Epidermal melanocyte (primary cell): ENCODE data around the gene ZC3H12C.

Source experiments
- DNase-seq: peaks from one replicate; pipeline ENCODE4 v3.0.0; 2011; ENCODE audit warnings: low spot score; ENCODE audit not compliant: insufficient read length

Gene ZC3H12C

DNA sequence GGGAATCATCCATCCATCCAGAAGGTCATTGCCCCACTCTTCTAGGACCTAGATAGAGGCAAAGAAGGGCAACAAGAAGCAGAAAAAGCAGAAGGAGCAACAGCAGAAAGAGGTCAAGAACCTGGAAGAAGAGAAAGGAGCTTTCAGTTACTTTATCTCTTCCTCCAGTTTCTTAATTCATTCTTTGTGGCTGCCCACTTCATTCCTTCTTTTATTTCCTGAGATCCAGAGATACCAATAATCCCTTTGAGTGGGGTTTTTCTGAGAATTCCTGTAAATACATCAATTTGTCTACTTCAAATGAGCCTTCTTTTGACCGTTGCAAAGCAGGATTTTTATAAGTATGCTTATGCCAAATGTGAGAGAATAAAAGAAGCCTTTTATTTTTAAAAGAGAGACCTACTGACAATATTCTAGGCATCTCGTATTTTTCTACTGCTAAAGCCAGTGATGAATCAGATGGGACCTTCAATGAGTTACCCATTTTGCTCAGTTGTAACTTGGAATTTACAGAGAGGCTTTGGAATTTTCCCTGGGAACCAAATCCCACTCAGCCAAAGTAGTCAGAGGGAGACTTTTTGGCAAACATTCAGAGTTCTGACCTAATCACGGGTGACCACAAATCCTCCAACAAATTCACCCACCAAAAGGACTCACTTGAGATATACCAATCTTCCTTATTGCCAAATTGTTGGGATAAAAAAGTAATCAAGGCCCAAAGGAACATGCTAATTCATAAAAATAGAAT is 54.9 kb downstream of the ZC3H12C start:
- no peak for DNase-seq

DNA sequence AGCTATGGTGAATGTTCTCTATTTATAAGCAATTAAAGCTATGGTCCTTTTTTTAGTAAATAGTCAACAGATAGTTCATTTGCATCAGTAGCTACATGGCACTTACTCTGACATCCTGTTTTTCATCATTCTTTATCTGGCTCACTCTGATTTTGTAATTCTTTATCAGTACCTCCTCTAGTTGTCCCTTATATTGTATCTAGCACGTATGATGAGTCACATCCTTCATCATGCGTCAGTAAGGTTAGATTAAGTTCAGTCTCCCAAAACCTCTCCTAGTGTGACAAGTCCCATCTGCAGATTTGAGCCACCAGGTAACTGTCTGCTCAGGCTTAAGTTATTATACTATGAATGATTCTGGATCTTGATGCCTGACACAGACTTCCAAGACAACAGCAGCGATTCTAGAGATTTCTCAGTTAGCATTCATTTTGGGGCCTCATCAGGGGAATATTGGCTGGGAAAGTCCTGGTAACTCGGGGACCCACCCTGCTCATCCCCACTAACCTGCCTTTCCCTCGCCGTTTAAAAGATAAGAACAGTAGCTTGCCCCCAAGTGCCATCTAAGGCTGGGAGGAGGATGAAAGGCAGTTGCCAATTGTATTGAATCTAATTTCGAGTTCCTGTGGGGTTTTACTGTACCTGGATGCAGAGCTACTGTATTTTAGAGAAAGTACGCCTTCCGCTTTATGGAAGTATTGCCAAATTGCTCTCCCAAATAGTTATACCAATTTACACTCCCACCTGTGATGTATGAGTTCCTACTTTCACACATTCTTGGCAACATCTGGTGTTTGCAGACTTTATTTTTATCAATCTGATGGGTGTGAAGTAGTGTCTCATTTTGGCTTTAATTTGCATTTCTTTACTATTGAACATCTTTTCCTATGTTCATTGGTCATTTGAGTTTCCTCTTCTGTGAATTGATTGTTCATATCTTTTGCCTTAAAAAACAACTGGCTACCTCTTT is 55.9 kb downstream of the ZC3H12C start:
- no peak for DNase-seq

DNA sequence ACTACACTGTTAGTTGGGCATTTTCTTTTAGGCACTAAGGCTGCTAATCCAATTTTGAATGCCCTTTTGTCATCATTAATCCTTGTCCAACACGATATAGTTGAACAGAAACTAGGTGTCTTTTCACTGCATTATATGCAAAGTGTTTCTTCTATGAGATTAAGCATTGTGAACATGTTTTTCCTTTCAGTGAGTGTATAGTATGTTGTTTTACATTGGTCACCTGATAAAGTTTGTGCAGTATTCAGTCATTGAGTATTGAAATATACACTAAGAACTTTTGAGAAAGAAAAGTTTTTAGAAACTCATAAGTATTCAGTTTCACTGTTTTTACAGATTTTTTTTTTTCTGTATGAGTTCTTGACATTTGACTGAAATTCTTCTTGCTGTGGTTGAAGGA is 59.0 kb downstream of the ZC3H12C start:
- DNase-seq, result no peak

DNA sequence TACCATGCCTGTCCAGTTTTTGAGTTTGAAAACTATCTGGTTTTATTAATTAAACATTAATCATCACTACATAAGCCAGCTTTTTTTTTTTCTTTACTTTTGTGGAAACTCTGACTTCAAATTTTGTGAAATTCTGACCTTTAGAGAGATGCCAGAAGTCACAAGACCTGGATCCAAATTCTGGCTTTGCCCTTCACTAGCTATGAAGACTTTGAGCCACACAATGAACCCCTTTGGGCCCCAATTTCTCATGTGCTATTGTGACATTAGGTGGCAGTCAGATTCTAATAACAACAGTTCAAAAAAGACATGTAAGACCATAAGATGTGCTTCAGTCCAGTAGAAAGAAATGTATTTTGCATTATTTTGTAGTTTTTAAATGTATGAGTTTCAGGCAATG is 60.3 kb downstream of the ZC3H12C start:
- DNase-seq, result no peak

DNA sequence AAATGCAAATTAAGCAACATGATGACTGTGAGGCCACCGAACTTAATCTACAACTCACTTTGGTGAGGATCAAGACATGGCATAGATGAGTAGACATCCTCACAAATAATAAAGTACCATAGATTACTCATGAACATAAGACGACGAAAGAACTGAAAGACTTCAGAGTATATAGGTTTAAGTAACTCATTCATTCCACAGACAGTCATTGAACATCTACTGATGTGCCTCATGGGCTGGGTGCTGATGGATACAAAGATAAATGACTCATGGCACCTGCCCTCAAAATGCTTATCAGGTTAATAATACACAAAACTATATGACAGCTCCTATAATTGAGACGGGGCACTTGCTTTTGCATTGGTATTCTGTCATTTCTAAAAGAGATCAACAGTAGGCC is 63.3 kb downstream of the ZC3H12C start:
- no peak for DNase-seq

DNA sequence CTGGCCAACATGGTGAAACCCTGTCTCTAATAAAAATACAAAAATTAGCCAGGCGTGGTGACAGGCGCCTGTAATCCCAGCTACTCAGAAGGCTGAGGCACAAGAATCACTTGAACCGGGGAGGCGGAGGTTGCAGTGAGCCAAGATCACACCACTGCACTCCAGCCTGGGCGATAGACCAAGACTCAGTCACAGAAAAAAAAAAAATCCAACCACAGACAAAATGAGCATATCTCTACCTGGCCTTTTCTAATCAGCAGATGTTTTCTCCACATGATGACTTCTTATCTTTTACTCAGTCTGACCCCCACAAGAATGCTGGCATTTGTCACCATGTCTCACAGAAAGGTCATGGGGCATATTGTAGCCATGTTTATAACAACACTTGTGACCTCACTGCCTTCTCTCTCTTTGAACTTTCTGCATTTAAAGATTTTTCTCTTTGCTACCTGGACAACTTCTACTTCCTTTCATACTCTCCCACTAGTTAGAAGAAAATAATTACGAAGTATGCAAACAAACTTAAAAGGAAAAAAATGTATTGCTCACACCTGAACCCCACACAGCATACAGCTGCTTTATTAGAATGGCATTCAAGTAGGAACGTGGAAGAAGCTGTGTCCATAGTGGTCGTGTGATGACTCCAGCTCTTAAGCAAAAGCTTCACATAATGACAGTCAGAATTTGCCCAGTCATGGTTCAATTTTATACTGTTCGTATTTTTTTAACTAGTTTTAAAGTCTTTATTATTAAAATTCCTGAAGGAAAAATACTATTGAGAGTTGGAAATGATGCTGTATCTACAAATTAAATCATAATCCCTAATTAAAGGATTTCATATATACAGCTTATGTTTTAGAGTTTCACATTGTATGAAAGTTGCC is 65.4 kb downstream of the ZC3H12C start:
- DNase-seq, result no peak

DNA sequence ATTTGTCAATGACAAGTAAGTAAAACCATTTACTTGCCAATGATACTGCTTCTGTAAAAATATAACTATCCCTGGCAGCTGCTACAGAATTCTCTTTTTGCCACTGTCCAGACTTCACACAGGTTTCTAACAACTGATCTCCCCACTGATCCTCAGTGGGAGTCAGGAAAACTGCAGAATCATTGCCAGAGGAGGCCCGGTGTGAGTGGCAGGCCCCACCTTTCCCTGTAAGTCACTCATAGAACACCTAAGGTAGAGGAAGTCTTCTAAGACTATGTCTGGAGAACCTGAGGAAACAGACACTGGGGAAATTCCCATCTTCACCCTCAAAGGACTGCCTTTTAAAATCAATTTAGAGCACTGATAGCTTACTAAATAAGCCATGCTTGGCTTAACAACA is 66.3 kb downstream of the ZC3H12C start:
- no peak for DNase-seq

DNA sequence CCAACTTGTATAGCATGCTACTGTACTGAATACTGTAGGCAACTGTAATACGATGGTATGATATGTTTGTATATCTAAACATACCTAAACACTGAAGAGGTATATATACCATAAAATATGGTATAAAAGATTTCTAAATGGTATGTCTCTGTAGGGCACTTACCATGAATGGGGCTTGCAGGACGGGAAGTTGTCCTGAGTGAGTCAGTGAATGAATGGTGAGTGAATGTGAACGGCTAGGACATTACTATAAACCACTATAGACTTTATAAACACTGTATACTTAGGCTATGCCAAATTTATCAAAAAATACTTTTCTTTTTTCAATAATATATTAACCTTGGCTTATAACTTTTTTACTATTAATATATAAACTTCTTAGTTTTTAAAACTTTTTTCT is 66.8 kb downstream of the ZC3H12C start:
- no peak for DNase-seq

DNA sequence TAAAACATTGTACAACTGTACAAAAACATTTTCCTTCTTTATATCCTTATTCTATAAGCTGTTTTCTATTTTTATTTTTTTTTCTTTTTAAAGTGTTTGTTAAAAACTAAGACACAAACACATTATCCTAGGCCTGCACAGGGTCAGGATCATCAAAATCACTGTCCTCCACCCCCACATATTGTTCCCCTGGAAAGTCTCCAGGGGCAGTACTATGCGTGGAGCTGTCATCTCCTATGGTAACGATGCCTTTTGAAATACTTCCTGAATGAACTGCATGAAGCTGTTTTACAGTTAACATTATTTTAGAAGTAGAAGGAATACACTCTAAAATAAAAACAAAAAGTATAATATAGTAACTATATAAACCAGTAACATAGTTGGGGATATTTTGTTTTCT is 67.2 kb downstream of the ZC3H12C start:
- no peak for DNase-seq

DNA sequence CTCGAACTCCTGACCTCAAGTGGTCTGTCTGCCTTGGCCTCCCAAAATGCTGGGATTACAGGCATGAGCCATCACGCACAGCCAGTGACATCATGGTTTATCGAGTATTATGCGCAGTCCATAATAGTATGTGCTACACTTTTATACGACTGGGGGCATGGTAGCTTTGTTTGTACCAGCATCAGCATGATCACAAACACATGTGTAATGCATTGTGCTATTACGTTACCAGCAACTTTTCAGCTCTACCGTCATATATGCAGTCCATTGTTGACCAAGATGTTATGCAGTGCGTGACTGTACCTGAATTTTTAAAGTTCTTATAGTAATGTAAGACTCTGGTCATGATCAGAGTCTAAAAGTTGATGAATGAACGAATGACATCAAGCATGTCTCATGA is 67.9 kb downstream of the ZC3H12C start:
- no peak for DNase-seq

DNA sequence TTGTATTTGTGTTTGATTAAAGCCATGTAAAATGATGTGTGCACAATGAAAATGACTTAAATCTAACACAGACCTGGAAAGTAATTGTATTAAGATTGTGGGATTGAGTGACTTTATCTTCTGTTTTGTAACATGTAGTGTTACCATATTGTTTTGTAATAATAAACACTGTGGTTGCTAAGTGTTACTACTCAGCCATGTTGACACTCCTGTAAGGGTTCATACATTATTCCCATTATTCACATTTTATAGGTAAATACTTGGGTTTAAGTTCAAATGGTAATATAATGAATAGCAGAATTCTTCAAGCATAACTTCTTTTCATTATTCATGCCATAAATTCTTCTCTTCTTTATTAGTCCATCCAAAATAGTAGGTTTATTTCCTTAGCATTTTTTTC is 69.0 kb downstream of the ZC3H12C start:
- no peak for DNase-seq

DNA sequence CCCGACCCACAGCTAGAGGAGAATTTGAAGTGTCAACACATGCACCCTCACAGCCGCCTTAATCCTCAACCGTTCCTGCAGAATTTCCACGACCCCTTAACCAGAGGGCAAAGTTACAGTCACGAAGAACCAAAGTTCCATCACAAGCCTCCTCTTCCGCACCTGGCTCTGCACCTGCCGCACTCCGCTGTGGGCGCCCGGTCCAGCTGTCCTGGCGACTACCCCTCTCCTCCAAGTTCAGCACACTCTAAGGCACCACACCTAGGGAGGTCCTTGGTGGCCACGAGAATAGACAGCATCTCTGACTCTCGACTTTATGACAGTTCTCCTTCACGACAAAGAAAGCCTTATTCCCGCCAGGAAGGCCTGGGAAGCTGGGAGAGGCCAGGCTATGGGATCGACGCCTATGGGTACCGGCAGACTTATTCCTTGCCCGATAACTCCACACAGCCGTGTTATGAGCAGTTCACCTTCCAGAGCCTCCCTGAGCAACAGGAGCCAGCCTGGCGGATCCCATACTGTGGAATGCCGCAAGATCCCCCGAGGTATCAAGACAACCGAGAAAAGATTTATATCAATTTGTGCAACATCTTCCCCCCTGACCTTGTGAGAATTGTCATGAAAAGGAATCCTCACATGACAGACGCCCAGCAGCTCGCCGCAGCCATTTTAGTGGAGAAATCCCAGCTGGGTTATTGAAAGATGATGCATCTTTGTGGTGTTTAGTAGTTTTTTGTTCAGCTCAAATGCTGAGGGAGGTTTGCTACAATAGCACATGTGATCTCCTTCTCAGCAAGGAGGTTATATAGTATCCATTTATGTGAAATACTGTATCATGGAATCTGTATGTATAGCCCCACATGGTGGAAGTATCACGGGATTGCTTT is 72.1 kb downstream of the ZC3H12C start:
- no peak for DNase-seq

DNA sequence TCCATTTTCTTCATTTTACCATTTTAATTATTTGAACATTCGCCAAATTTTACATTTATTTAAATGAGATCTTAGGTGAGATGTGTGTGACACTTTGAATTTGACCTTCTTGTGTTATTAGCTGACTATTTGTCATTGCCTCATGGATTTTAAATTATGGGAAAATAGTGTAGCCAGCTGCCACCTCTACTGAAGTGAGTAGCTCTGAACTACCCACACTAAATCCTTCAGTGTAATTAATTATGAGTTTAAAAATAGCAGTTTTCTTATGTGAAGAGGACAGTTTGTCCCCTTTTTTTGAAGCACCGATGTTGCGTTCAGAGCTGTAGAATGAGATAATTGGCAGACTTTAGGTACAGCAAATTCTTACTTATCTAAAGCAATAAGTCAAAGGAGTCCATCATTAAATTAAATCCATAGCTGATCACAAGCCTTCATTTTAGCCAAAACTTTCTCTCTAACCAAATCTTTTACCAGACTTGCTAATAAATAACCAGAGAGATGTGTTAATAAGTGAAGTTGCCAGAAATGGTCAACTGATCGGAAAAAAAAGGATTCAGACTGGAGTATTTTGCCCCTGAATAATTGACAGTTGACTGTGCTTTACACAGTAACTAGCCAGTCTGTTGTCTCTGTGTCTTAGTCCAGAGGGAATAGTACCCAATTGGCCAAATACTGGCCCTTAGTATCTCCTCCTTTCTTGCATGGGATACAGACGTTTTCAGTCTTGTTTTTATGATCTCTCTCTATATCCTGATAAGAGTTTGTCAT is 75.0 kb downstream of the ZC3H12C start:
- no peak for DNase-seq

DNA sequence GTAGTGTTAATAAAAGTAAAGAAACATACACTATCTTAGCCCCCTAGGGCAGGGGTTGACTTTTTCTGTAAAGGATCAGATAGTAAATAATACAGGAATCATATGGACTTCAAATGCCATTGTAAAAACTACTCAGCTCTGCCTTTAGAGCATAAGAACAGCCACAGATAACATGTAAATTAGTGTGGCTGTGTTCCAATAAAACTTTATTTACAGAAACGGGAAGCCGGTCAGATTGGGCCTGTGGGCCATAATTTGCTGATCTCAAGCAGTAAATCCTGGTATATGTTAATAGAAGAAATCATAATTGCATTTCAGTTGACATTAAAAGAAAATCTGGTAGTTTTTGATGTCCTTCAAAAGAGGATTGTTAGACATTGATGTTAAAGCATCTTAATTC is 76.5 kb downstream of the ZC3H12C start:
- DNase-seq, result no peak

DNA sequence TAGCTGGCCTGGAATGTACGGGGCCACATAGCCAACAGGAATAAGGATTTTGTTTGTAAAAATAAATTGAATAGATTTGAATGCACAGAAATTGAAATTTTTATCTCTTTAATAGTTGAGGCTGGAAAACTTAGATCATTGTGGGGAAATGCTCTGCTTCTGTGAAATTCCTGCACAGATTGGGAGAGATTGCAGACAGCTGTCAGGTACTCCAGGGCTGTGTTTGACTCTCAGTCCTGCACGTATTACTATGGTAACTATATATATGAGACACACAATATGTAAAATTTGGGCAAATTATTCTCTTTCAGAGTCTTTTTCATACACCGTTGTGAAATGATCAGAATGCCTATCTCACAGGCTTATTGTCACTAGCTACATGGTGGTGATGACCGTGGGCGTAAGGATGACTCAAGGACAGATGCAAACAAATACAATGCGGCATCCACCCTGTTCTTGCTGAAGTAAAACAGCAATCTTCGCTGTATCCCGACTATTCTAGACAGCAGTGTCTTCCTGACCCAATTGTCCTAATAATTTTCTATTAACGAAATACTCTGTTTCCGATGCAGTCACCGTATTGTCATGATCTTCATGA is 79.4 kb downstream of the ZC3H12C start:
- no peak for DNase-seq

DNA sequence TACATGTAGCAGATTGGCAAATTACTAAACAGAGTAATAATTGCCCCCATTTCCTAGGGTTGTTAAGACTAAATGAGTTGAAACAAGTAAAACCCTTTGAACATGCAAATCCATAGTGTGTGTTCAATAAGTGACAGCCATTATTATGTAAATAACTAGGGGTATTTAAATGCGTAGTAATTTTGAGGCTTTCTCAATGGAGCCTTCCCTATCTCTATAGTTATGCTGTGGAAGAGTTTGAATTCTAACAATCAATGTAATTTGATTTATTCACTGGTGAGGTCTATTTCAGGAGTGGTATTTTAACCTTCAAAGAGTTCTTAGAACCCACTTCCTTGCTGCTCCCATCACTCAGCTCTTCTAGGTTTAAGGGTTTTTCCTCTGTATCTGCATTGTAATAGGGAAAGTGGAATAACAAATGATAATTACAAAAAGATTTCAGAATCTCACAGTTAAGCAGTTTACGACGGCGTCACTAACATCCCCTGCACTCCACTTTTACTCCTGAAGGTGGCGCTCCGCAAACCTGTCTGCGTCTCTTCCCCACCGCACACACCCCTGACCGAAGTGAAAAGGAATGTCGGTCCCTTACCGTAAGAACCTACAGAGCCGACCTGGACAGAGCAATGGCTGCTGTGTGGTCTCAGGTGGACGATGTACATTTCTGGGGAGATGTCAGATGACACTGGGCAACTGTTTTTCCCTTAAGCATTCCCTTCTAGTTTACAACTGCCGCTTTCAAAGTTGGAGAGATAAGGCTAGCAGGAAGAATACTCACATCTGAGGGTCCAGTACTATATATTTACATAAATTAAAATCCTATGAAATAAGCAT is 80.8 kb downstream of the ZC3H12C start:
- DNase-seq, result no peak

DNA sequence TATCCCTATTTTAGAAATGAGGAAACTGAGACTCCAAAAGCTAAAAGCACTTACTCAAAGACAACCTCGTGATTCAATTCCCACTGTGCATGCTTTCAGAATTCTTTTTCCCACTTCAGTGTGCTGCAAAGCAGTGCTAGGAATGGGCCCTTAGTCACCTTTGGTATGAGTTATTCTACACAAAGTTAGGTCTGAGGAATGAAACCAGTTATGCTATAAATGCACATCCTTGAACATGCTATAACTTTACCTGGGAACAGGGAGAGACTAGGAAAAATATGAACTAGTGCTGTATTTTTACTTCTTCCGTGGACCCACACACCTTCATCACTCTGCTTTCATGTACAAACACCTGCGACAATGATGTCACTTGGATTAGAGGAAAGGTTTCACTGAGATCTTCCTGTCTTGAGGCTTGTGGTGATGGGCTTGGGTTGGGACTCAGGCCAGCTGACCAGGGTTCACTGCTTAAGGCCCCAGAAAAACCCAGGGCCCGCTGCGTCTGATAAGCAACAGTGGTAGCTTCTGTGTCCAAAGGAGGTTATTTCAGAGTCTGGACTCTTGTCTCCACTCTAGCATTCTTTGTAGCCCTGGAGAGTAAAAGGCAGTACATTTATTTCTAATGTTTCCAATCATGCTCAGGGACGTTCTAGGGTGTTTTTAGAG is 81.6 kb downstream of the ZC3H12C start:
- no peak for DNase-seq
